Suppressor macrophage treated with lipopolysaccharide for 1 hour (primary cell): ENCODE data around the gene CETP.
A peak's percentile ranks its signal among the peaks of the same experiment; 100 is the strongest.
"Not testable (repeated sequence)": the region's sequence is repeated elsewhere in the genome, so short reads cannot be mapped to it uniquely, and the experiment has no call there.

Experiments
- DNase-seq, 3 donors: peaks; one replicate each; pipeline ENCODE4 v3.0.0-alpha.2; 2020 to 2022

CETP gene

GRCh38 chr16:56934599-56935145, 27.1 kb upstream of the CETP start:
- not testable (repeated sequence) for DNase-seq

- no peak for DNase-seq
These were observed 26.5 kb upstream of the CETP start for GRCh38 chr16:56935201-56935600.

GRCh38 chr16:56936491-56936890, 25.3 kb upstream of the CETP start:
- DNase-seq, result no peak

DNA sequence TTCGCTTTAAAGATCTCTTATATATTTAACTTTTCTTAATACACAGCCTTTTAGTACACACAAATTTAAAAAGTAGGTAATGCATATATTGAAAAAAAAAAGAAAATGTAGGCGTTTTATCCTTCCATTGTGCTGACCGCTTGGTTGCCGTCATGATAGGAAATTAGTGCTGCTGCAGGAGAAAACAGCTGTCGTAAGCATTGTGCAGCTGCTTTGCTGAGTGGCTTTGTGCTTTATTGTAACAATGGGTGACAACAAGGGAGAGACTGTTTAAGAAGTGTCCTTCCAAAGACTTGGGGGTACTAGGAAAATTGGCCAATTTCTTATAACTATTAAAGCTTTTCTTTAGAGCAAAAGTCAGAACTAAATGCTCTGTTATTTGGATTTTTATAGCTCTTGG, 24.8 kb upstream of the CETP start:
- no peak for DNase-seq

DNA sequence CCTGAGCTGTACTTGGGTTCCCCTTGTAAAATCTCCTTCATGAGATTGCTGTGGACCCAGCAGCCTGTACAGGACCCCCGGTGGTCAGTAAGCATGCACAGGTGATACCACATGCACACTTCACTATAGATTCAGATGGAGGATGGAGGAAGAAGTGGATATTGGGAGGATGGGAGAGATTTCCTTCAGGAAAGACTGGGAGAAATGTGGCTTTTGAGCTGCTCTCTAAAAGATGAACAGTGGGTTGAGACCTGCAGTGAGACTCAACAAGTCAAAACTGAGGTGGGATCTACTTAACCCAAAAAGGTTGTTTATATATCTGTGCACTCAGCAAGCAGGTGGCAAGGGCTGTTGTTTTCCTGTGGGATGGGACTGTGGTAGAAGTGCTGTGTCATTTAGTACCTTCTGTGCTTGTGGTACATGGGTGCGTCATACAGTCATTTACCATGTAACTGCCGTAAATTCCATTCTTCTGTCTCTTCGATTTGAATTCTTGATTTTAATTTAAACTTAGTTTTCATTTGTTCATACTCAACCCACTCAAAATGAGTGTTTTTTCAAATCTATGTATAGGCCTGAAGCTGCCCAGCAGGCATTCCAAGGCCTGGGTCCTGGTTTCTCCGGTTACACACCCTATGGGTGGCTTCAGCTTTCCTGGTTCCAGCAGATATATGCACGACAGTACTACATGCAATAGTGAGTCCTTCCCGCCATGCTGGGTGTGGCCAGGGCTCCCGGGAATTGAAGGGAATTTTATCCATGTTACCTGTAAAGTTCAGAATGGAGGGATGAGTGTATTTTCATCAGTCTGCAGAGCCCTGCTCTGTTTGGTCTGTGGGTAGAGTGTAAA, 22.9 kb upstream of the CETP start:
- no peak for DNase-seq

DNA sequence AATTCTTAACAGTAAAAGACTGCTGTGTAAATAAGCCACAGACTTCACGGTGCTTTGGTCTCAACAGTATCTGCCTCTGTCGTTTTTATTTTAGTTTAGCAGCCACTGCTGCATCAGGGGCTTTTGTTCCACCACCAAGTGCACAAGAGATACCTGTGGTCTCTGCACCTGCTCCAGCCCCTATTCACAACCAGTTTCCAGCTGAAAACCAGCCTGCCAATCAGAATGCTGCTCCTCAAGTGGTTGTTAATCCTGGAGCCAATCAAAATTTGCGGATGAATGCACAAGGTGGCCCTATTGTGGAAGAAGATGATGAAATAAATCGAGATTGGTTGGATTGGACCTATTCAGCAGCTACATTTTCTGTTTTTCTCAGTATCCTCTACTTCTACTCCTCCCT, 21.9 kb upstream of the CETP start:
- no peak for DNase-seq

DNA sequence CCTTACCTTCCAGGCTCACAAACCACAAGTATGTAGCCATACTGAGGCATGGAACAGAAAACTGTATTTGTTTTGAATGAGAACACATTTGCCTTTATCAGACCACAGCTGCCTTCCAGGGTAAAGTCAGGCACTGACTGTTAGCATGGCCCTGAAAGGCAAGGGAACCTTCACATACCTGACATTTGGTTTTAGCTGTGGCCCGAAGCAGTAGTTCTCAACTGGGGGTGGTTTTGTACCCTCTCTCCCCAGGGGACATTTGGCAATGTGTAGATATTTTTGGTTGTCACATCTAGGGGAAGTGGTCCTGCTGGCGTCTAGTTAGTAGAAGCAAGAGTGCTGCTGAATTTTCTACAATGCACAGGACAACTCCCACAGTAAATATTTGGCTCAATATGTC, 20.7 kb upstream of the CETP start:
- no peak for DNase-seq

DNA sequence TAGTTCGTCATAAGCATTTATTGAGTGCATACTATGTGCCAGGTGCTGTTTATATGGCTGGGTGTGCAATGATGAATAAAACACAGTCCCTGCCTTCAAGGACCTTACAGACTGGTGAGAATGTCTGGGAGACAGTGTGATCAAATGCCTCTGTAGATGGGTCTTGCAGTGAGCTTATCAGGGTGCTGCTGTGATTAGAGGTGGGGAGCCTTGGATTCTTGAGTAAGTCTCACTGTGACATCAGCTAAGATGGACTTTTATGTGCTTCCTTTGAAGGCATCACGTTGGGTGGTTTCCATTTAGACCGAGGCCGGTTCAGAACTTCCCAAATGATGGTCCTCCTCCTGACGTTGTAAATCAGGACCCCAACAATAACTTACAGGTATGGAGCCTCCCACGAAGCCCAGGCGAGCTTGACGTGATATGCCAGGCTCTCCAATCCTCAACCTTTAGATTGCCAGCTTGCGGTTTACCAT, 19.9 kb upstream of the CETP start:
- DNase-seq, result no peak

DNA sequence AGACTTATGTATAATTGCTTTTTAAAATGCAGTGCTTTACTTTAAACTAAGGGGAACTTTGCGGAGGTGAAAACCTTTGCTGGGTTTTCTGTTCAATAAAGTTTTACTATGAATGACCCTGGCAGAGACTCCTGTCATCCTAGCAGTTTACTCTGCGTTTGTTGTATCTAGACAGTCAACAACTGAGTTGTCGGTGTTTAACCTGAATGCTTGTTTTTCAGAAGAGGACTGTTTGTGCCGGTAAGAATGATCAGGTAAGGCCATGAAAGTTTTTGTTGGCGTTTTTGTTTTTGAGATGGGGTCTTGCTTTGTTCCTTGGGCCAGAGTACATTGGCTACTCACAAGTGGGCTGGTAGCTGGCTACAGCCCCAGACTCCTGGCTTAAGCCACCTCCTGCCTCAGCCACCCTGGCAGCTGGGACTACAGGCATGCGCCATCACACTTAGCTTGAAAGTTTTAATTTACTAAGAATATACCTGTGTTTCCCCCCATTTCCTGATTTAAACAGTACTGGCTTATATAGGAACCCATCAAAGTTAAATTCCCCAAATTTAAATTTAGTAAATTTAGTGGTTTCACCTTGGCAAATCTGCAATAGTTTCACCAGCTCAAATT, 17.9 kb upstream of the CETP start:
- no peak for DNase-seq

DNA sequence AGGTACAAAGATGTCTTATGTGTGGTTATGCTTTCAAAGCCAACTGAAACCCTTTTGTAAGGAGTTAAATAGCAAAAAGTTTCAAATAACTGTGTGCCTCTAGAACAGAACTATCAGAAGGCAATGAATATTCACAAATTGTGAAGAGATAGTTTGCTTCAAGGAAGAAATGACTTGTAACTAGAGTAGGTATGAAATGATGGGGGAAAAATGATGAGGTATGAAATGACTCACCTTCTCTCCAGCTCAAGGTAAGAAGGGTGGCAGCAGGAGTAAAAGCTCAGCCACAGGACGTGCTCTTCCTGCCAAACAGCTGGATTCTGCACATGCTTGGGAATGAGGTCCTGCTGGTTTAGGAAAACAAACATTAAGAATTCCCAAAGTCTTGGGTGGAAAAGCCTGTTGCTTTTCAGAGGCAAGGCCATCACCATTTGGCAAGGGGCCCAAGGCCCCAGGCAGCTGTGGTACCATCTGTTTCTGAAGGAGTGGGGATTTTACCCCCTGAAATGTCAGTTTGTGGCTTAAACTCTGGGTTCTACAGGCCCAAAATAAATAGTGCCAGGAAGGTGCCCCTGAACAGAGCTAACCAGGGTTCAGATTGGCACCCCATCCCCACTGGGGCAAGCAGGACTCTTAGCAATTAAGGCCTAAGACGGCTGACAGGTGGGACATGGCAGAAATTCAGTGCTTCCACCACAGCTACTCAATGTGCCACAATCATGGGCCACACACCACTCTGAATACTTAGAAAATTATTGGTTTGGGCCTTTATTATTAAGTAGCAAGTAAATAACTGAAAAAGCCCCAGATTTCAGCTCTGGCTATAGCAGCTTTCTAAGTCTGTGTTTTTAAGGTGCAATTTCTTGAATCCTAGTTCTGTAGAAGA, 16.6 kb upstream of the CETP start:
- no peak for DNase-seq

DNA sequence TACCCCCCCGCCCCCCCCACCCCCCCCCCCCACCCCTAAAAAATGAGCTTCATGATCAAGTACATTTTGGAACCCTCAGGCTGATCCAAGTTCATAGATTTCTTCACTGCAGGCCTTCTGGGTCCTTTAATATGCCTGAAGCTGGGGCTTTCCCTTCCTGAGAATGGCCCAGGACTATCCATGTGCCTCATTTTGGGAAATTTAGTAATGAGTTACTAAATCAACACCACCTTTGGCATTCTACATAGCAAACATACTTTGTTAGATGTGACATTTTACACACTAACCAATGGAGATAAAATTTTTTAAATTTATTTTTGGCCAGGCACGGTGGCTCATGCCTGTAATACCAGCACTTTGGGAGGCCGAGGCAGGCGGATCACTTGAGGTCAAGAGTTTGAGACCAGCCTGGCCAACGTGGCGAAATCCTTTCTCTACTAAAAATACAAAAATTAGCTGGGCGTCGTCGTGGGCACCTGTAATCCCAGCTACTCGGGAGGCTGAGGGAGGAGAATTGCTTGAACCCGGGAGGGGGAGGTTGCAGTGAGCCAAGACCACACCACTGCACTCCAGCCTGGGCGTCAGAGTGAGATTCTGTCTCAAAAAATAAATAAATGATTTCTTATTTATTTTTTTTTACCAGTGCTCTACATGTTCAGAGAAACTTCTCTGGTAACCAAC, 15.8 kb upstream of the CETP start:
- DNase-seq, result no peak

GRCh38 chr16:56946767-56947603, 14.8 kb upstream of the CETP start:
- DNase-seq, result peak in 2 of 3 donors; percentile 29 to 55

DNA sequence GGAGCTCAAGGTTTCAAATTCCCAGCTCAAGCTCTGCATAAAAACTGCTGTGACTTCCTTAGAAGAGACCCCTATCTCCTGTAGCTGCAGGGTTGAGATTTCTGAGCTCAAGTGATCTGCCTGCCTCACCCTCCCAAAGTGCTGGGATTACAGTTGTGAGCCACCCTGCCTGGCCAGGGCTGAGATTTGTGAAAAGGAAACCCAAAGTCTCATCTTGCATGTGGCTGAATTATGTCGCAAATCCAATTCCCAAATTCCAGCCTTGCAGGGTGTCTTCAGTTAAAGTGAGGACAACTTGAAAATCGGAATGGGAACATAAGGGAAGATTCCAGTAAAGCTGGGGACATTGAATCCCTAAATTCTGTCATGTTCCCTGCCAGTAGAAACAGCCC, 14.2 kb upstream of the CETP start:
- no peak for DNase-seq

GRCh38 chr16:56948234-56948633, 13.5 kb upstream of the CETP start:
- DNase-seq, result no peak

DNA sequence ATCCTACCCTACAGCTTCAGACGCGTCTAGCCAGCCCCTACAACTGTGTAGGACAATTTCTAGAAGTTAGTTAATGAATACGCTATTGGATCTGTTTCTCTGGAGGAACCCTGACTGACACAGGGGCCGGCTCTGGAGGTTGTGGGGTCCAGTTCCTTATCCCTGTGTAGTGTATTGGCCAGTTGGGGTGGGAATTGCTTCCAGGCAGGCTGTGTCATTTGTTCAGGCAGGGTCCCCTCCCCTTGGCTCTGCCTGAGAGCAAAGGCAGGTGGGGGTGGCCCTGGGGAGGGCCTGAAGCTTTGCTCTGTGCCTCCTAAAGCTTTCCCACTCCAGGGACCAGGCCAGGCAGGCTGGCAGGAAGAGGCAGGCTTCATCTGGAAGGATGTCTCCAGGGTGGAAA, 11.7 kb upstream of the CETP start:
- DNase-seq, result no peak

GRCh38 chr16:56950455-56950854, 11.3 kb upstream of the CETP start:
- DNase-seq, result no peak

DNA sequence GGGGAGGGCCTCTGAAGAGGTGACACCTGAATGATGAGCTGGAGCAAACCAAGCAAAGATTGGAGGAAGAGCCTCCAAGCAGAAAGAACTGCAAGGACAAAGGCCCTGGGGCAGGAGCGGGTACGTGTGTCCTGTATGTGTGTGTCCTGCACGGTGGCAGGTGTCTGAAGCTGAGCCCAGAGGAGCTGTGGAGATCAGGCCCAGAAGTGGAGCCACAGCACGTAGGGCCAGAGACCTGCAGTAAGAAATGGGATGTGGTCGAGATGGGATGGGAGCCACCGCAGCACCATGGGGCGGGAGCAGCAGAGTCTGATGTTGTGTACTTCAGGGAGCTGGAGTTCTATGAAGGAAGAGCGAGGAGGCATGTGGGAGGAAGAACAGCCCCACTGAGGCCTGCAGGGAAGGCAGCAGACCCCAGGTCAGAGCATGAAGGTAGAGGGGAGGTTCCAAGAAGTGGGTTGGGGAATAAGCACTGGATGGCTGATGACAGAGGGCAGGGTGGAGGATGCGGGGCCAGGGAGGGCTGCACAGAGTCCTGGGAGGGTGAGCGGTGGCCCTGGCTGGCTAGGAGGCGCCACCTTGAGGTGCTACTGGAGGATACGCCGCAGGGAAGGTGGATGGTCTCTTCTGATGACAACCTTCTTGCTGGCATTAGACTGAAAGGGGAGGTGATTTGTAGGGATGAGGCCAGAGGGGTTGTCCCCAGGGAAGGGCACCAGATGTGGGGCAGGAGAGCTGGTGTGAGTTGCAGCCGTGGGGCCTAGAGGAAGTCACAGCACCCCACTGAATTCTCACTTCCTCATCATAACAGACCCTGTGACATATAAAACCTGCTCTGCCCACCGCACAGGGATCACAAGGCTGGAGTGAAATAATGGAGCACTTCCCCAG, 10.6 kb upstream of the CETP start:
- peak; percentile 71 to 83 (median 75) for DNase-seq

DNA sequence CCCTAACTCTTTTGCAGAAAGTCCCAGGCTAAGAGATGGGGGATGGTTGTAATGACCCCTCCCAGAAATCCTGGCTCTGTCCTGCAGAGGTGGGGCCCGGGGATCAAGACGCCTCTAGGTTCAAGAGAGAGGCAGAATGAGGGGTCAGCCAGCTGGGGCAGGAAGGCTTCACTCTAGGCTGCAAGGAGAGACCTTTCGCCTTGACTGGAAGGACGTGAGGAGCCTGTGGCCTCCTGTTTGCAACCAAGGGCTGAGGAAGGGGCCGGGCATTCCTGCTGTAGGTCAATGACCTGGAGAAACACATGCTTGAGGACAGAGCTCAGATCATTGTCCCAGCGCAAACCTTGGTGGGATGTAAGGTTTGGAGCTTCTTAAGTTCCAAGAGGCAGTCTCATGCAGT, 8.7 kb upstream of the CETP start:
- DNase-seq, result no peak

- DNase-seq, result no peak
These were observed 5.7 kb upstream of the CETP start for GRCh38 chr16:56956076-56956475.

DNA sequence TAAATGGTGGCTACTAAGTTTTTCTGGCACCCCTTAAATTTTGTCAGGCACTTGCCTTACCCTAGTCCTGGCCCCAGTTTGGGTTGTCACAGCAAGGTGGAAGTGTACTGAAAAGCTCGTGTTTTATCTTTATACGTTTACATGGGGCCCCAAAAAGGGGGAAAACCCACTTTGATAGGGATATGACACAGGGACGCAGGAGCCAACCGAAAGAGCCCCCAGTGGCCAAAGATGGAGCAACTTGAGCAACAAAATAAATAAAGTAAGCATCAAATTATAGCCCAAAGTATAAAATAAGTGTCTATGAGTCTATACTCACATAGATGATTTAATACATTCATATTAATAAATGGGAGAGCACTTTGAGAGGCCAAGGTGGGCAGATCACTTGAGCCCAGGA, 5.0 kb upstream of the CETP start:
- DNase-seq, result no peak
